Loucy (cell line): Measurements from ENCODE around the gene ENKUR.
A peak's percentile ranks its signal among the peaks of the same experiment; 100 is the strongest.

Experiments used
- H2AFZ ChIP-seq: fragments of 200-600 bp; sonication (generic); 2 replicates; pipeline ENCODE4 v1.6.0; 2016; ENCODE audit warnings: antibody characterized with exemption, mild to moderate bottlenecking, low read length, moderate library complexity
- H3F3A ChIP-seq: fragments of 200-600 bp; 2 replicates; pipeline ENCODE4 v1.6.0; 2016; ENCODE audit warnings: antibody characterized with exemption, low read depth, mild to moderate bottlenecking
- H3K27me3 ChIP-seq: fragments of 200-600 bp; sonication (generic); 2 replicates; pipeline ENCODE4 v1.6.1; 2014; ENCODE audit warnings: low read length, mild to moderate bottlenecking; ENCODE audit not compliant: insufficient read depth, poor library complexity, severe bottlenecking
- H3K36me3 ChIP-seq: fragments of 200-600 bp; sonication (generic); 2 replicates; pipeline ENCODE4 v1.6.1; 2016; ENCODE audit warnings: low read length; ENCODE audit not compliant: insufficient read depth
- H3K4me1 ChIP-seq: fragments of 200-600 bp; sonication (generic); 2 replicates; pipeline ENCODE4 v1.5.1; 2014; ENCODE audit warnings: low read length, mild to moderate bottlenecking; ENCODE audit not compliant: insufficient read depth, poor library complexity, severe bottlenecking
- H3K4me2 ChIP-seq: fragments of 200-600 bp; sonication (generic); 2 replicates; pipeline ENCODE4 v1.6.0; 2014; ENCODE audit warnings: antibody characterized with exemption, low read length, low read depth, mild to moderate bottlenecking; ENCODE audit not compliant: poor library complexity, severe bottlenecking
- H3K4me3 ChIP-seq: fragments of 200-600 bp; sonication (generic); 2 replicates; pipeline ENCODE4 v1.5.1; 2014; ENCODE audit warnings: low read length, mild to moderate bottlenecking, mixed read lengths; ENCODE audit not compliant: poor library complexity, severe bottlenecking
- H3K79me2 ChIP-seq: fragments of 200-600 bp; sonication (generic); 2 replicates; pipeline ENCODE4 v1.6.1; 2014; ENCODE audit warnings: low read length; ENCODE audit not compliant: insufficient read depth
- H3K9ac ChIP-seq: fragments of 200-600 bp; sonication (generic); 2 replicates; pipeline ENCODE4 v1.6.0; 2014; ENCODE audit warnings: mild to moderate bottlenecking, low read depth, low read length, moderate library complexity; ENCODE audit not compliant: poor library complexity, severe bottlenecking
- H3K9me2 ChIP-seq: fragments of 200-600 bp; sonication (generic); replicated peaks from 2 replicates; pipeline ENCODE4 v1.6.1; 2016; ENCODE audit warnings: low read depth, low read length, mixed read lengths
- H3K9me3 ChIP-seq: fragments of 200-600 bp; sonication (generic); 2 replicates; pipeline ENCODE4 v1.6.1; 2014; ENCODE audit warnings: mild to moderate bottlenecking, antibody characterized with exemption, low read length, low read depth; ENCODE audit not compliant: insufficient read depth
- H4K20me1 ChIP-seq: fragments of 200-600 bp; sonication (generic); 2 replicates; pipeline ENCODE4 v1.6.0; 2014; ENCODE audit warnings: antibody characterized with exemption, low read length, mild to moderate bottlenecking; ENCODE audit not compliant: insufficient read depth, poor library complexity, severe bottlenecking
- CTCF ChIP-seq: fragments of 200-600 bp; sonication (generic); conservative IDR thresholded peaks from 2 replicates; pipeline ENCODE4 v1.5.1; 2014; ENCODE audit warnings: mild to moderate bottlenecking, antibody characterized with exemption, low read length
- EZH2phosphoT487 ChIP-seq: fragments of 200-600 bp; IDR thresholded peaks from 2 replicates; pipeline ENCODE4 v1.6.1; 2018; ENCODE audit warnings: antibody characterized with exemption, mild to moderate bottlenecking, moderate library complexity, borderline replicate concordance

Gene ENKUR

DNA sequence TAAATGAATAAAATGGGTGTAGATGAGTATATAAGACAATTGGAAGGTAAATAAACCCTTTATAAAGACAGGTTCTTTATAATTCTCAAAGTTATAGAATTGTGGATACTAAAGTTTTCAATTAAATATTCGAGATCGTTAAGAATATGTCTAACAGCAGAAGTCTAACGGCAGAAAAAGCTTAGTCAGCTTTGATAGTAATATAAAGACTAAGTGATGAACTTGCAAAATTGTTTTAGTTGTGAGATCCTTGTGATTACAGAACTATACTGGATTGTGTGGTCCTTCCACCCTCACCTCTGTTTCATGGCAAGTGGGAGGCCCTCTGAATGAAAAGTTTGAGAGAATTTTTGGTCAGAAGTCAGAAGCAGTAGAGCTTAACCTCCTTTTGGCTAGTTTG lies 2.7 kb upstream of the ENKUR start:
- Histone ChIP-seq H3K9me3 (no peaks in the 10 kb centered on the region), H3K36me3 (no peaks in the 10 kb centered on the region), H3K4me3 (no peak overlapping the region), H3K9me2 (no peaks in the 10 kb centered on the region), H3K27me3 (no peaks in the 10 kb centered on the region), H3K79me2 (peaks cover 14% of the 10 kb centered on the region), H4K20me1 (no peaks in the 10 kb centered on the region), H3K4me2 (peak overlapping the region; percentile 87), H2AFZ (no peak overlapping the region), H3K4me1 (peaks cover 18% of the 10 kb centered on the region), H3K9ac (no peak overlapping the region), H3F3A (no peaks in the 10 kb centered on the region)
- no peak for TF ChIP-seq EZH2phosphoT487
- no peak for TF ChIP-seq CTCF

GRCh38 chr10:25017661-25018060 lies 1.7 kb upstream of the ENKUR start:
- no peaks in the 10 kb centered on the region for H3K9me2 ChIP-seq
- H3K4me1 ChIP-seq: peaks cover 18% of the 10 kb centered on the region
- peaks cover 14% of the 10 kb centered on the region for H3K79me2 ChIP-seq
- no peaks in the 10 kb centered on the region for H3F3A ChIP-seq
- no peaks in the 10 kb centered on the region for H3K36me3 ChIP-seq
- H3K9me3 ChIP-seq: no peaks in the 10 kb centered on the region
- H3K27me3 ChIP-seq: no peaks in the 10 kb centered on the region
- H4K20me1 ChIP-seq: no peaks in the 10 kb centered on the region
- H3K4me3 ChIP-seq: peak overlapping the region; percentile 90
- peak overlapping the region; percentile 91 for H3K9ac ChIP-seq
- H2AFZ ChIP-seq: peak overlapping the region; percentile 85; the same call in 1 of the 2 replicates
- H3K4me2 ChIP-seq: peak overlapping the region; percentile 87
- TF ChIP-seq EZH2phosphoT487 (no peak), CTCF (no peak)

GRCh38 chr10:25017154-25017590 lies 1.2 kb upstream of the ENKUR start:
- H3K79me2 ChIP-seq: peaks cover 14% of the 10 kb centered on the region
- no peaks in the 10 kb centered on the region for H3K36me3 ChIP-seq
- H4K20me1 ChIP-seq: no peaks in the 10 kb centered on the region
- no peaks in the 10 kb centered on the region for H3F3A ChIP-seq
- peak overlapping the region; percentile 87 for H3K4me2 ChIP-seq
- H3K4me1 ChIP-seq: peaks cover 18% of the 10 kb centered on the region
- H3K9ac ChIP-seq: peak overlapping the region; percentile 91
- H3K4me3 ChIP-seq: peak overlapping the region; percentile 90
- no peak for TF ChIP-seq CTCF
- no peak for TF ChIP-seq EZH2phosphoT487
- no peaks in the 10 kb centered on the region for H3K9me2 ChIP-seq
- H3K9me3 ChIP-seq: no peaks in the 10 kb centered on the region
- no peaks in the 10 kb centered on the region for H3K27me3 ChIP-seq
- H2AFZ ChIP-seq: peak overlapping the region; percentile 85
